ENCODE data around the gene NIM1K.

The NIM1K gene

DNA sequence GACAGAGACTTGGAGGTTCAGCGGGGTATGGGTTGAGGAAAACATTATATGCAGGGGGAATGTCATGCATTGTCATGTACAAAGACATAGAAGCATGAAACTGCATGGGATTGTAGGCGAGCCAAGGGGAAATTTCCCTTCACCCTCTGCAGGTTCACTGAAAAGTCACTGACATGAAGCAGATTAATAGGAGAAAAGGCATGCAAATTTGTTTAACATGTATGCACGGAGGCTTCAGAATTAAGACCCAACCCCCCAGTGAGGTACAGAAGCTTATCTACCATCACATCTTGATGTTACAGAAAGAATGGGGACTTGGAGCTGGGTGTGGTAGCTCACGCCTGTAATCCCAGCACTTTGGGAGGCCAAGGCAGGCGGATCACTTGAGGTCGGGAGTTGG lies 18.5 kb downstream of the NIM1K start:
- H3K9me3 ChIP-seq: no peaks in the 10 kb centered on the region
- no peak for DNase-seq
- TF ChIP-seq, protein P1, sequence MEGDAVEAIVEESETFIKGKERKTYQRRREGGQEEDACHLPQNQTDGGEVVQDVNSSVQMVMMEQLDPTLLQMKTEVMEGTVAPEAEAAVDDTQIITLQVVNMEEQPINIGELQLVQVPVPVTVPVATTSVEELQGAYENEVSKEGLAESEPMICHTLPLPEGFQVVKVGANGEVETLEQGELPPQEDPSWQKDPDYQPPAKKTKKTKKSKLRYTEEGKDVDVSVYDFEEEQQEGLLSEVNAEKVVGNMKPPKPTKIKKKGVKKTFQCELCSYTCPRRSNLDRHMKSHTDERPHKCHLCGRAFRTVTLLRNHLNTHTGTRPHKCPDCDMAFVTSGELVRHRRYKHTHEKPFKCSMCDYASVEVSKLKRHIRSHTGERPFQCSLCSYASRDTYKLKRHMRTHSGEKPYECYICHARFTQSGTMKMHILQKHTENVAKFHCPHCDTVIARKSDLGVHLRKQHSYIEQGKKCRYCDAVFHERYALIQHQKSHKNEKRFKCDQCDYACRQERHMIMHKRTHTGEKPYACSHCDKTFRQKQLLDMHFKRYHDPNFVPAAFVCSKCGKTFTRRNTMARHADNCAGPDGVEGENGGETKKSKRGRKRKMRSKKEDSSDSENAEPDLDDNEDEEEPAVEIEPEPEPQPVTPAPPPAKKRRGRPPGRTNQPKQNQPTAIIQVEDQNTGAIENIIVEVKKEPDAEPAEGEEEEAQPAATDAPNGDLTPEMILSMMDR (IDR thresholded peaks at IDR 0.05; ENCODE audit: low read depth, low read length): no peak
- peaks cover 22% of the 10 kb centered on the region for H3K27me3 ChIP-seq
- no peaks in the 10 kb centered on the region for H3K4me1 ChIP-seq
- no peaks in the 10 kb centered on the region for H3K36me3 ChIP-seq
- no peak overlapping the region for H3K4me3 ChIP-seq (ENCODE audit: low read depth, low read length)

DNA sequence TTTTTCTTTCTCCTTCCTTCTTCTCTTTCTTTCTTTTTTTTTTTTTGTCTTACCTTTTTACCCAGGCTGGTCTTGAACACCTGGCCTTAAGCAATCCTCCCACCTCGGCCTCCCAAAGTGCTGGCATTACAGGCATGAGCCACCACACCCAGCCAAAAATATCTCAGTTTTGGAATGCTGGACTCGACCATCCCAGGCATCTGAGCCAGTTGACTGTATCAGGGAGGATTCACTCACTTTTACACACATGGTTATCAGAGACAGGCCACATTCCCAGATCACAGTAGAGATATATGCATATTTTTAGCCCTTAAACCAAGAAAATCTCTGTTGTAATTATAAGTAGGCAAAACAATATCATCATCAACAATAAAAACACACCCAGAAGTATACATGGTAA lies 21.9 kb downstream of the NIM1K start:
- Histone ChIP-seq H3K4me1 (no peaks in the 10 kb centered on the region), H3K36me3 (no peaks in the 10 kb centered on the region), H3K9me3 (no peaks in the 10 kb centered on the region), H3K27me3 (peaks cover 19% of the 10 kb centered on the region), H3K4me3 (ENCODE audit: low read depth, low read length) (no peak overlapping the region)
- no peak for DNase-seq
- TF ChIP-seq, protein P1 (IDR thresholded peaks at IDR 0.05; ENCODE audit: low read depth, low read length): no peak

DNA sequence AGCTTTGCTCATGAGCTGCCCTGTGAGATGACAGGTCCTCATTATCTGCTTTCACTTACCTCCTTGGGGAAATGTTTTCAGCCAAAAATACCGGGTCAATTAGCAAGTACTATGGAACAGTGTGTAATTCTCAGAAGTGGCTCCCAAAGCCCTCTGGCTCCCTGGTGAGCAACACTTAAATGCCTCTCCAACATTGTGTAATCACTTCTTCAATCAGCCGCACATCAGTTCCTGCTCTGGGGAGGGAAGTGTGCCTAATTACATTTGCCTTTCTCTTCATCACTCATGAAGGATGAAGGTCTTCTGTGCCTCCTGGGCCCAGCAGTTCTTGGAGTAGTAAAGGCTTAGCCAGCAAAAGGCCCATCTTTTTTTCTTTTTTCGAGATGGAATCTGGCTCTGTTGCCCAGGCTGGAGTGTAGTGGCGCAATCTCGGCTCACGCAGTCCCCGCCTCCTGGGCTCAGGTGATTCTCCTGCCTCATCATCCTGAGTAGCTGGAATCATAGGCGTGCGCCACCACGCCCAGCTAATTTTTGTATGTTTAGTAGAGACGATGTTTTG lies 23.1 kb downstream of the NIM1K start:
- Histone ChIP-seq H3K27me3 (peaks cover 11% of the 10 kb centered on the region), H3K36me3 (no peaks in the 10 kb centered on the region), H3K9me3 (no peaks in the 10 kb centered on the region), H3K4me3 (ENCODE audit: low read depth, low read length) (no peak overlapping the region), H3K4me1 (no peaks in the 10 kb centered on the region)
- TF ChIP-seq, protein P1 (IDR thresholded peaks at IDR 0.05; ENCODE audit: low read depth, low read length): no peak
- no peak for DNase-seq

DNA sequence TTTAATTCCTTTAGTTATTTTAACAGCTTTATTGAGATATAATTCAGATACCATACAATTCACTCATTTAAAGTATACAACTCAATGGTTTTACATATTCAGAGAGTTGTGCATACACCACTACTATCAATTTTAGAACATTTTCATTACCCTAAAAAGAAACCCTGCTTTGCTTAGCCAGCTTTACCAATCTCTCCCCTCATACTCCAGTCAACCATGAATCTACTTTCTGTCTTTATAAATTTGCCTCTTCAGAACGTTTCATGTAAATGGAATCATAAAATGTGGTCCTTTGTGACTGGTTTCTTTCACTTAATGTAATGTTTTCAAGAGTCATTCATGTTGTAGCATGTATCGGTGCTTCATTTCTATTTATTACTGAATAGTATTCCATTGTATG lies 24.9 kb downstream of the NIM1K start:
- DNase-seq: no peak
- Histone ChIP-seq H3K4me1 (no peaks in the 10 kb centered on the region), H3K36me3 (no peaks in the 10 kb centered on the region), H3K27me3 (no peaks in the 10 kb centered on the region; the same call in 1 of the 2 replicates), H3K9me3 (no peaks in the 10 kb centered on the region), H3K4me3 (ENCODE audit: low read depth, low read length) (no peak overlapping the region)
- TF ChIP-seq, protein P1 (IDR thresholded peaks at IDR 0.05; ENCODE audit: low read depth, low read length): no peak

DNA sequence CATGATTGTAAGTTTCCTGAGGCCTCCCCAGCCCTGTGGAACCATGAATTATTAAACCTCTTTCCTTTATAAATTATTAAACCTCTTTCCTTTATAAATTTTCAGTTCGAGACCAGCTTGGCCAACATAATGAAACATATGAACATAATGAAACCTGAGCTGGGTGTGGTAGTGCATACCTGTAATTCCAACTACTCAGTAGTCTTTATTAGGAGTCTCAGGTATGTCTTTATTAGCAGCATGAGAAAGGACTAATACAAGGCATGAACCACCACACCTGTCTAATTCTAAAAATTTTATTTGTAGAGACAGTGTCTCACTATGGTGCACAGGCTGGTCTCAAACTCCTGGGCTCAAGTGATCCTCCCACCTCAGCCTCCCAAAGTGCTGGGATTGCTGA lies 27.1 kb downstream of the NIM1K start:
- Histone ChIP-seq H3K36me3 (no peaks in the 10 kb centered on the region), H3K27me3 (no peaks in the 10 kb centered on the region; the same call in 1 of the 2 replicates), H3K4me1 (no peaks in the 10 kb centered on the region), H3K9me3 (no peaks in the 10 kb centered on the region; the same call in 1 of the 2 replicates), H3K4me3 (ENCODE audit: low read depth, low read length) (no peak overlapping the region)
- DNase-seq: no peak
- TF ChIP-seq, protein P1 (IDR thresholded peaks at IDR 0.05; ENCODE audit: low read depth, low read length): no peak

DNA sequence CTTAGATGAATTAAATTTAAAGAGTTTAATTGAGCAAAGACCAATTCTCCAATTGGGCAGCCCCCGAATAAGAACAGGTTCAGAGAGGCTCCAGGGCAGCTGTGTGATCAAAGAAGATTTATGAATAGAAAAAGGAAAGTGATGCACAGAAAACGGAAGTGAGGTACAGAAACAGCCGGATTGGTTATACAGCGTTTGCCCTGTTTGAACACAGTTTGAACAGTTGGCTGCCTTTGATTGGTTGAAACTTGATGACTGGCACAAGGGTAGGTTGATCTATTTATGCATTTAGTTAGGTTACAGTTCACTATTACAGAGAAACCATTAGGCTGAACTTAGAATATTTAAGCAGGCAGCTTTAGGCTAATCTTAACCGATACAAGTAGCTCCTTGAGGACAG lies 29.5 kb downstream of the NIM1K start:
- no peak for DNase-seq
- TF ChIP-seq, protein P1 (IDR thresholded peaks at IDR 0.05; ENCODE audit: low read depth, low read length): no peak
- H3K27me3 ChIP-seq: no peaks in the 10 kb centered on the region; the same call in 1 of the 2 replicates
- H3K4me3 ChIP-seq (ENCODE audit: low read depth, low read length): no peak overlapping the region
- H3K9me3 ChIP-seq: no peaks in the 10 kb centered on the region; the same call in 1 of the 2 replicates
- no peaks in the 10 kb centered on the region for H3K36me3 ChIP-seq
- no peaks in the 10 kb centered on the region for H3K4me1 ChIP-seq
